Tibial nerve (tissue), 4 donors: ENCODE measurements around the gene EPAS1. TPM values are rescaled to one million over a fixed set of nuclear protein-coding genes. Genes with fewer than 3 reads are reported as not detected.

Source experiments
- DNase-seq, 2 donors: peaks; one replicate each; pipeline ENCODE4 v3.0.0-alpha.2; 2019; ENCODE audit warnings: low spot score in 2 of 2
- H3K27ac ChIP-seq, 4 donors: fragments of 200-600 bp; sonication (generic) in 3 of 4; one replicate each; pipeline ENCODE4 v1.5.1; 2017 to 2019; ENCODE audit warnings: mild to moderate bottlenecking in 1 of 4
- H3K27me3 ChIP-seq, 2 donors: fragments of 200-600 bp; sonication (generic) in 1 of 2; one replicate each; pipeline versions ENCODE4 v1.5.1 to v1.6.0; 2017 to 2019
- H3K36me3 ChIP-seq, 3 donors: fragments of 200-600 bp; sonication (generic); one replicate each; pipeline ENCODE4 v1.5.1; 2018 to 2019
- H3K4me1 ChIP-seq, 4 donors: fragments of 200-600 bp; sonication (generic) in 3 of 4; one replicate each; pipeline ENCODE4 v1.5.1; 2017 to 2019
- H3K4me3 ChIP-seq, 4 donors: fragments of 200-600 bp; sonication (generic) in 3 of 4; one replicate each; pipeline ENCODE4 v1.5.1; 2017 to 2019; ENCODE audit warnings: mild to moderate bottlenecking in 1 of 4, moderate library complexity in 1 of 4
- H3K9me3 ChIP-seq, 4 donors: fragments of 200-600 bp; sonication (generic) in 3 of 4; one replicate each; pipeline ENCODE4 v1.5.1; 2017 to 2019
- EP300 ChIP-seq, 2 donors: sonication (generic); formaldehyde crosslinking; IDR thresholded peaks; one replicate each; pipeline ENCODE4 v1.6.1; 2017; ENCODE audit warnings: antibody characterized with exemption in 2 of 2, mild to moderate bottlenecking in 1 of 2
- POLR2A ChIP-seq, 2 donors: fragments of 450-650 bp; IDR thresholded peaks; one replicate each; pipeline ENCODE4 v1.6.1; 2017; ENCODE audit warnings: antibody characterized with exemption in 2 of 2, mild to moderate bottlenecking in 2 of 2, moderate library complexity in 2 of 2
- WGBS, 2 donors: methylation state at CpG; one replicate each; pipeline ENCODE4 v1.1.5; 2018; 5-methylcytosine and 5-hydroxymethylcytosine counted together
- total RNA-seq, 4 donors: library from RNA; depleted of rRNA; stranded (reverse); fragments of >200 nt; gene quantifications; one replicate each; pipeline ENCODE4 v1.1.0, GENCODE V29; 2016
- TF ChIP-seq, protein P1 (sequence below), 5 experiments: fragments of 200-600 bp in 3 of 5; fragments of 450-650 bp in 2 of 5; sonication (generic) in 3 of 5; IDR thresholded peaks; one replicate each; pipeline ENCODE4 v1.5.1; 2016 to 2019; ENCODE audit warnings: antibody characterized with exemption in 5 of 5, mild to moderate bottlenecking in 3 of 5, moderate library complexity in 2 of 5

EPAS1 gene
- total RNA-seq, 4 donors from 2014 or later, result 110 to 451 (median 231) TPM

DNA sequence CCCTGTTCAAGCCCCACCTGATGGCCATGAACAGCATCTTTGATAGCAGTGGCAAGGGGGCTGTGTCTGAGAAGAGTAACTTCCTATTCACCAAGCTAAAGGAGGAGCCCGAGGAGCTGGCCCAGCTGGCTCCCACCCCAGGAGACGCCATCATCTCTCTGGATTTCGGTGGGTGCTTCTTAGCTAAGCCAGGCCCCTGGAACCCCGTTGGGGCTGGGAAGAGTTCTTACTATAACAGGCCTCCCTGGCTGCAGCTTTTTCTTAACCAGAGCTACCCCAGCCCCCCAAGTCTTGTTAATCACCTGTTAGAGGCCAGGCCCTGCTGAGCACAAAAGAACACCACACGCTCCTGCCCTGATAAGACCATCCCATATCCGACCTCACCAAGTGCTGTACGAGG, 79.4 kb downstream of the EPAS1 start:
- 79 to 84% methylated on average over 7 of the region's 7 CpGs for WGBS, 2 donors
- no peak overlapping the region for H3K4me3 ChIP-seq
- H3K4me1 ChIP-seq, result peaks cover 0 to 5% (median 0%) of the 10 kb centered on the region in 4 donors
- no peak for DNase-seq
- H3K27me3 ChIP-seq, result no peaks in the 10 kb centered on the region
- TF ChIP-seq, protein P1, sequence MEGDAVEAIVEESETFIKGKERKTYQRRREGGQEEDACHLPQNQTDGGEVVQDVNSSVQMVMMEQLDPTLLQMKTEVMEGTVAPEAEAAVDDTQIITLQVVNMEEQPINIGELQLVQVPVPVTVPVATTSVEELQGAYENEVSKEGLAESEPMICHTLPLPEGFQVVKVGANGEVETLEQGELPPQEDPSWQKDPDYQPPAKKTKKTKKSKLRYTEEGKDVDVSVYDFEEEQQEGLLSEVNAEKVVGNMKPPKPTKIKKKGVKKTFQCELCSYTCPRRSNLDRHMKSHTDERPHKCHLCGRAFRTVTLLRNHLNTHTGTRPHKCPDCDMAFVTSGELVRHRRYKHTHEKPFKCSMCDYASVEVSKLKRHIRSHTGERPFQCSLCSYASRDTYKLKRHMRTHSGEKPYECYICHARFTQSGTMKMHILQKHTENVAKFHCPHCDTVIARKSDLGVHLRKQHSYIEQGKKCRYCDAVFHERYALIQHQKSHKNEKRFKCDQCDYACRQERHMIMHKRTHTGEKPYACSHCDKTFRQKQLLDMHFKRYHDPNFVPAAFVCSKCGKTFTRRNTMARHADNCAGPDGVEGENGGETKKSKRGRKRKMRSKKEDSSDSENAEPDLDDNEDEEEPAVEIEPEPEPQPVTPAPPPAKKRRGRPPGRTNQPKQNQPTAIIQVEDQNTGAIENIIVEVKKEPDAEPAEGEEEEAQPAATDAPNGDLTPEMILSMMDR (IDR thresholded peaks at IDR 0.05), result no peak
- no peak for TF ChIP-seq EP300 (IDR thresholded peaks at IDR 0.05)
- no peak for TF ChIP-seq POLR2A (IDR thresholded peaks at IDR 0.05)
- H3K27ac ChIP-seq, result no peak overlapping the region
- H3K36me3 ChIP-seq, result peaks cover 0 to 91% (median 8%) of the 10 kb centered on the region in 3 donors
- no peaks in the 10 kb centered on the region for H3K9me3 ChIP-seq

DNA sequence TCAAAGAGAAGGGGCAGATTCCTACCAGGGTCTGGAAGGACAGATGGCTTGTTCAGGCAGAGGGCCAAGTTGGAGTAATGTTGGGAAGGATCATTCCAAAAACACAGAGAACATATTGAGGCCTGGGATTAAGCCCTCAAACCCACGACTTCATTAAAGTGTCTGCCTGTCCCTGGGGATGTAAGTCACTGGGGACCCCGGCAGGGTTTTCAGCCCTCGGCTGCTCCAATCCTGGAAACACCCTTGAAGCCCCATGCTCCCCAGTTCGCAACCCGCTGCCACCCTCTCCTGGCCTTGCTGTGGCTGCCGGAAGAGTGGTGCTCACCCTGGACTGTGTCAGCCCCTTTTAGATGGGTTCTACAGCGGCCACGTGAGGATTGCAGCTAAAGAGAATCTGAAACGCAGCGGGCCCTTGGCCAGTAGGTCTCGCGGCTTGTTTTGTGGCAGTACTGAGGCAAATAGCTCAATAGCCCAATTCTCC, 79.9 kb downstream of the EPAS1 start:
- Histone ChIP-seq H3K4me3 (no peak overlapping the region), H3K9me3 (no peaks in the 10 kb centered on the region), H3K4me1 (peaks cover 0 to 5% (median 0%) of the 10 kb centered on the region in 4 donors), H3K36me3 (peaks cover 0 to 91% (median 8%) of the 10 kb centered on the region in 3 donors), H3K27ac (peak overlapping the region in 1 of 4 donors; percentile 9), H3K27me3 (no peaks in the 10 kb centered on the region)
- DNase-seq, result no peak
- TF ChIP-seq, protein P1 (IDR thresholded peaks at IDR 0.05), result no peak
- no peak for TF ChIP-seq POLR2A (IDR thresholded peaks at IDR 0.05)
- TF ChIP-seq EP300 (IDR thresholded peaks at IDR 0.05), result no peak
- WGBS, 2 donors, result 66 to 72% methylated on average over 12 of the region's 12 CpGs

DNA sequence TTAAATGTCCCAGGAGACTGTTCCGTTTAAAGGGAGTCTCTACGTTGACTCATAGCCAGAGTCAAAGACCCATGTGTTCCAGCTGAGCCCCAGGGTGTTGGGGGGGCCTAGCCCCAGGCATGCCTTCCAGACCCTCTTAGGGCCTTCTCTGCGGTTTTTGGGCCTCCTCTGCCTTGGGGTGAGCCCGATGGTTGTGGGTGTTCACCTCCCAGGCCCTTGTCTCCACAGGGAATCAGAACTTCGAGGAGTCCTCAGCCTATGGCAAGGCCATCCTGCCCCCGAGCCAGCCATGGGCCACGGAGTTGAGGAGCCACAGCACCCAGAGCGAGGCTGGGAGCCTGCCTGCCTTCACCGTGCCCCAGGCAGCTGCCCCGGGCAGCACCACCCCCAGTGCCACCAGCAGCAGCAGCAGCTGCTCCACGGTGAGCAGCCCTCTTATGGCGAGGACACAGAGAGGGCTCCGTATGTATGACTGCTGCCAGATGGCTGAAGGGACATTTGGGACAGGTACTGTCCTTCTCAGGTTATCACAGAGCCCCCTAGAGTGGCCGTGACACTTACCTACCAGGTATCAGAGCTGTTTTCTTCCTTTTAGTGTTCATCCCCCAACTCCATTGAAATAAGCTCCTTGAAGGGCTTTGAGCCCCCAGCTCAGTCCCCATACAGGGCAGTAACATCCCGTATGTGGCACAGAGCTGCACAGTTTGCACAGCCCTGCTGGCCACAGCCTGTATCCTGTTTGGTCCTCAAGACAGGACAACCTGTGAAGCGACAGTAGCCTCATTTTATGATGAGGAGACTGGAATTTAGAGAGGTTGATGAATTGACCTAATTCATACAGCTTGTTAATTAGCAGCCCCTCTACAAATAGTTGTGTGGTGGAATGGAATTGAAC, 80.7 kb downstream of the EPAS1 start:
- no peak for DNase-seq
- no peak for TF ChIP-seq EP300 (IDR thresholded peaks at IDR 0.05)
- TF ChIP-seq, protein P1 (IDR thresholded peaks at IDR 0.05), result no peak
- TF ChIP-seq POLR2A (IDR thresholded peaks at IDR 0.05), result no peak
- H3K27me3 ChIP-seq, result no peaks in the 10 kb centered on the region
- H3K27ac ChIP-seq, result peak overlapping the region in 1 of 4 donors; percentile 9
- no peak overlapping the region for H3K4me3 ChIP-seq
- 88 to 98% methylated on average over 7 to 10 of the region's 16 CpGs for WGBS, 2 donors
- peaks cover 0 to 91% (median 8%) of the 10 kb centered on the region in 3 donors for H3K36me3 ChIP-seq
- H3K4me1 ChIP-seq, result peaks cover 0 to 5% (median 0%) of the 10 kb centered on the region in 4 donors
- H3K9me3 ChIP-seq, result no peaks in the 10 kb centered on the region

- H3K36me3 ChIP-seq, result peaks cover 0 to 91% (median 8%) of the 10 kb centered on the region in 3 donors
- H3K9me3 ChIP-seq, result no peaks in the 10 kb centered on the region
- TF ChIP-seq EP300 (IDR thresholded peaks at IDR 0.05) (no peak), POLR2A (IDR thresholded peaks at IDR 0.05) (no peak)
- TF ChIP-seq, protein P1 (IDR thresholded peaks at IDR 0.05), result no peak
- H3K4me1 ChIP-seq, result peaks cover 0 to 5% (median 0%) of the 10 kb centered on the region in 4 donors
- no peaks in the 10 kb centered on the region for H3K27me3 ChIP-seq
- no peak overlapping the region for H3K27ac ChIP-seq
- DNase-seq, result no peak
- 66 to 72% methylated on average over 3 of the region's 3 CpGs for WGBS, 2 donors
- no peak overlapping the region for H3K4me3 ChIP-seq
Observed at GRCh38 chr2:46378616-46379015, 81.4 kb downstream of the EPAS1 start.
